BE2C (cell line): ENCODE data around the gene DTNB.
"Not testable (repeated sequence)": the region's sequence is repeated elsewhere in the genome, so short reads cannot be mapped to it uniquely, and the experiment has no call there.

ENCODE experiments used
- DNase-seq: peaks from one replicate; pipeline ENCODE4 v3.0.0-alpha.2; 2020
- H3K27me3 ChIP-seq: fragments of 250-450 bp; sonication (Bioruptor Pico); 2 replicates; pipeline ENCODE4 v1.5.1; 2020; ENCODE audit warnings: mild to moderate bottlenecking
- H3K36me3 ChIP-seq: fragments of 250-450 bp; sonication (Bioruptor Pico); 2 replicates; pipeline ENCODE4 v1.5.1; 2020; ENCODE audit warnings: mild to moderate bottlenecking
- H3K4me1 ChIP-seq: fragments of 250-450 bp; sonication (Bioruptor Pico); 2 replicates; pipeline ENCODE4 v1.5.1; 2020
- H3K4me3 ChIP-seq: 2 replicates; pipeline ENCODE4 v1.5.1; 2011; ENCODE audit warnings: low read depth, low read length
- H3K9me3 ChIP-seq: fragments of 250-450 bp; sonication (Bioruptor Pico); 2 replicates; pipeline ENCODE4 v1.5.1; 2020
- TF ChIP-seq, protein P1 (sequence below): IDR thresholded peaks from 2 replicates; pipeline ENCODE4 v1.5.1; 2012; ENCODE audit warnings: mild to moderate bottlenecking, low read depth, low read length

Gene DTNB

GRCh38 chr2:25649786-25650185 is 23.6 kb downstream of the DTNB start:
- H3K36me3 ChIP-seq = no peaks in the 10 kb centered on the region; the same call in 1 of the 2 replicates
- TF ChIP-seq, protein P1, sequence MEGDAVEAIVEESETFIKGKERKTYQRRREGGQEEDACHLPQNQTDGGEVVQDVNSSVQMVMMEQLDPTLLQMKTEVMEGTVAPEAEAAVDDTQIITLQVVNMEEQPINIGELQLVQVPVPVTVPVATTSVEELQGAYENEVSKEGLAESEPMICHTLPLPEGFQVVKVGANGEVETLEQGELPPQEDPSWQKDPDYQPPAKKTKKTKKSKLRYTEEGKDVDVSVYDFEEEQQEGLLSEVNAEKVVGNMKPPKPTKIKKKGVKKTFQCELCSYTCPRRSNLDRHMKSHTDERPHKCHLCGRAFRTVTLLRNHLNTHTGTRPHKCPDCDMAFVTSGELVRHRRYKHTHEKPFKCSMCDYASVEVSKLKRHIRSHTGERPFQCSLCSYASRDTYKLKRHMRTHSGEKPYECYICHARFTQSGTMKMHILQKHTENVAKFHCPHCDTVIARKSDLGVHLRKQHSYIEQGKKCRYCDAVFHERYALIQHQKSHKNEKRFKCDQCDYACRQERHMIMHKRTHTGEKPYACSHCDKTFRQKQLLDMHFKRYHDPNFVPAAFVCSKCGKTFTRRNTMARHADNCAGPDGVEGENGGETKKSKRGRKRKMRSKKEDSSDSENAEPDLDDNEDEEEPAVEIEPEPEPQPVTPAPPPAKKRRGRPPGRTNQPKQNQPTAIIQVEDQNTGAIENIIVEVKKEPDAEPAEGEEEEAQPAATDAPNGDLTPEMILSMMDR = no peak
- H3K27me3 ChIP-seq = no peaks in the 10 kb centered on the region
- no peak for DNase-seq
- no peaks in the 10 kb centered on the region for H3K9me3 ChIP-seq
- H3K4me3 ChIP-seq = no peak overlapping the region
- no peaks in the 10 kb centered on the region; the same call in 1 of the 2 replicates for H3K4me1 ChIP-seq

GRCh38 chr2:25642298-25642697 is 31.1 kb downstream of the DTNB start:
- Histone ChIP-seq H3K27me3 (no peaks in the 10 kb centered on the region), H3K36me3 (no peaks in the 10 kb centered on the region), H3K4me1 (no peaks in the 10 kb centered on the region), H3K9me3 (peaks cover 4% of the 10 kb centered on the region; the same call in 1 of the 2 replicates), H3K4me3 (no peak overlapping the region)
- no peak for DNase-seq
- TF ChIP-seq, protein P1 = no peak

DNA sequence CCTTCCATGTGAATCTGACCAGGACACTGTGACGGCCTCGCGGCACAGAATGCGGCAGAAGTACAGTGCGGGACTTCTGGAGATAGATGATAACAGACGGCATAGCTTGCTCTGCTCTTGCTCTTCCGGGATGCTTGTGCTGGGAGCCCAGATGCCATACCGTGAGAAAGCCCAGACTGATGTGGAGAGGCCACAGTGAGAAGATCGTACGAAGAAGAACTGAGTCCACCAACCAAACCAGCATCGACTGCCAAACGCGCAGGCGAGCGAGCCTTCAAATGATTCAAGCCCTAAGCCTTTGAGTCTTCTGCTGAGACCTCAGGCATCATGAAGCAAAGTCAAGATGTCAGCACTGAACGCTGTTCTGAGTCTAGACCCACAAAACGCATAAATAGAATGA is 33.7 kb downstream of the DTNB start:
- no peaks in the 10 kb centered on the region for H3K36me3 ChIP-seq
- no peaks in the 10 kb centered on the region for H3K27me3 ChIP-seq
- H3K9me3 ChIP-seq = peaks cover 4% of the 10 kb centered on the region; the same call in 1 of the 2 replicates
- TF ChIP-seq, protein P1 = no peak
- peak; percentile 37 for DNase-seq
- H3K4me3 ChIP-seq = 0 out of 2 replicates have a peak overlapping the region, but pooled peaks have one; percentile 5
- H3K4me1 ChIP-seq = no peaks in the 10 kb centered on the region

DNA sequence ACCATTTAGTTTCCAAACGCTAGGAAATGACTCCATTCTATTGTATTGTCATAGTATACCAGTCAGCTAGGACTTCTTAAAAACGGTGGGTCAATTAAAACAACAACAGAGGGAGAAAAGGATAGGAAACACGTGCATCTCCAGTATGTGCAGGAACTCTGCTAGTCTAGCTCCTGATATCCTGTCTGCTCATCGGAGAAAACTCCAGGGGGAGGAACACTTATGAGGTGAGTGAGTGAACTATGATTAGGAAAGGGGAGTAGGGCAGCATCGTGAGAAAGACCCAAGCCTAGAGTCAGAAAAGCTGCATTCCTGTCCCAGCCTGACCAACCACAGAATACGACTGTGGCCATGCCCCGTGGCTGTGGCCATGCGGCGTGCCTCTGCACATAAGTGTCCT is 34.2 kb downstream of the DTNB start:
- 0 out of 2 replicates have a peak overlapping the region, but pooled peaks have one; percentile 5 for H3K4me3 ChIP-seq
- H3K27me3 ChIP-seq = no peaks in the 10 kb centered on the region
- no peaks in the 10 kb centered on the region for H3K4me1 ChIP-seq
- H3K9me3 ChIP-seq = peaks cover 4% of the 10 kb centered on the region; the same call in 1 of the 2 replicates
- TF ChIP-seq, protein P1 = no peak
- H3K36me3 ChIP-seq = no peaks in the 10 kb centered on the region
- no peak for DNase-seq

DNA sequence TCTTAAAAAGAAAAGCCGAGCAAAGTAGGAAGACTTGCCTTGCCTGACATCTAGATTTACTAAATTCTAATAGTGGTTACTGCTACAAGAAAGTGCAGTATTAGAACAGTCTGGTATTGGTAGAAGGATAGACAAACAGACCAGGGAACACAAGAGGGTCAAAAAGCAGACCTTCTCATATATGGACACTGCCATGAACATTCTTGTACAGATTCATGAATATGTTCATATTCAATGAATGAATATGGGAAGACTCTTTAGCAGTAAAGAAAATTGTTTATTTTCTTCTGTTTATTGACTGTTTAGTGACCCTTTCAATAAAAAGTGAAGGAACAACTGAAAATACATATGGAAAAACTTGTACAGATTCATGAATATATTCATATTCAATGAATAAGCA is 37.6 kb downstream of the DTNB start:
- Histone ChIP-seq H3K9me3 (peaks cover 4% of the 10 kb centered on the region; the same call in 1 of the 2 replicates), H3K4me3 (no peak overlapping the region), H3K4me1 (no peaks in the 10 kb centered on the region), H3K27me3 (no peaks in the 10 kb centered on the region), H3K36me3 (no peaks in the 10 kb centered on the region)
- no peak for DNase-seq
- TF ChIP-seq, protein P1 = no peak

GRCh38 chr2:25633801-25634200 is 39.6 kb downstream of the DTNB start:
- not testable (repeated sequence) for H3K4me3 ChIP-seq, H3K36me3 ChIP-seq, DNase-seq, H3K27me3 ChIP-seq, H3K9me3 ChIP-seq, H3K4me1 ChIP-seq

DNA sequence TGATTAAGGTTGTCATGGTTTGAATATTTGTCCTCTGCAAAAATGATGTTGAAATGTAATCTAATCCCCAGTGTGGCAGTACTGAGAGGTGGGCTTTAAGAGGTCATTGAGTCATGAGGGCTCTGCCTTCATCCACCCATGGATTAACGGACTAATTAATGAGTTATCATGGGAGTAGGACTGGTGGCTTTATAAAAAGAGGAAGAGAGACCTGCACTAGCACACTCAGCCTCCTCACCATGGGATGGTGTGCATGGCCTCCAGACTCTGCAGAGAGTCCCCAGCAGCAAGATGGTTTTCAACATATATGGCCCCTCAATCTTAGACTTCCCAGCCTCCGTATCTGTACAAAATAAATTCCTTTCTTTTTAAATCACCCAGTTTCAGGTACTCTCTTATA is 41.0 kb downstream of the DTNB start:
- Histone ChIP-seq H3K4me1 (no peaks in the 10 kb centered on the region), H3K27me3 (no peaks in the 10 kb centered on the region), H3K4me3 (no peak overlapping the region), H3K36me3 (no peaks in the 10 kb centered on the region), H3K9me3 (no peaks in the 10 kb centered on the region; the same call in 1 of the 2 replicates)
- no peak for DNase-seq
- TF ChIP-seq, protein P1 = no peak
